ENCODE results near the gene TTLL13.

DNA sequence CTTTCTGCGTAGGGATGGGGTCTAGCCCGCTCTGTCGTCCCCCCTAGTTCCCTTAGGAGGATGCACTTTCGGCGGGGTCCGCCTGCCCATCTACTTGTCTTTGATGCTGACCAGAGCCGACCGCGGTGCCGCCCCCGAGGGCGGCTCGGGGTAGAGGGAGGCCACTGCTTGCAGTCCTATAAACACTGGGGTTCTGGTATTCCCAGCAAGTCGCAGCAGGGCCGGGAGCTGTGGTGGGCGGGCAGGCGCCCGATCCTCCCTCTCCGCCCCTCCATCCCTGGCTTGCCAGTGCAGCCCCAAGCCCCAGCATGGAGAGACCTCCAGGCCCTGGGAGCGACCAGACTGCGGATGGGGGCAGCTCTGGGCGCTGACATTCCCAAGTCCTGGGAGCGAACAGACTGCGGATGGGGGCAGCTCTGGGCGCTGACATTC lies 47.4 kb upstream of the TTLL13 start:
- TF ChIP-seq POLR2A (IDR thresholded peaks at IDR 0.05; ENCODE audit: low read length): no peak
- TF ChIP-seq GATA1 (IDR thresholded peaks at IDR 0.05; ENCODE audit: low read depth, low read length): no peak

Data from erythroblast (primary cell).